ENCODE results near the gene POLR1G. TPM values are rescaled to one million over a fixed set of nuclear protein-coding genes. Genes with fewer than 3 reads are reported as not detected.
A peak's percentile ranks its signal among the peaks of the same experiment; 100 is the strongest.

The POLR1G gene
- total and polyA plus RNA-seq, 9 of the 15 experiments (the other 6 are each of a cell fraction or from before 2014, with no cell fraction given) = 3.0 to 50.1 (median 27.4) TPM

DNA sequence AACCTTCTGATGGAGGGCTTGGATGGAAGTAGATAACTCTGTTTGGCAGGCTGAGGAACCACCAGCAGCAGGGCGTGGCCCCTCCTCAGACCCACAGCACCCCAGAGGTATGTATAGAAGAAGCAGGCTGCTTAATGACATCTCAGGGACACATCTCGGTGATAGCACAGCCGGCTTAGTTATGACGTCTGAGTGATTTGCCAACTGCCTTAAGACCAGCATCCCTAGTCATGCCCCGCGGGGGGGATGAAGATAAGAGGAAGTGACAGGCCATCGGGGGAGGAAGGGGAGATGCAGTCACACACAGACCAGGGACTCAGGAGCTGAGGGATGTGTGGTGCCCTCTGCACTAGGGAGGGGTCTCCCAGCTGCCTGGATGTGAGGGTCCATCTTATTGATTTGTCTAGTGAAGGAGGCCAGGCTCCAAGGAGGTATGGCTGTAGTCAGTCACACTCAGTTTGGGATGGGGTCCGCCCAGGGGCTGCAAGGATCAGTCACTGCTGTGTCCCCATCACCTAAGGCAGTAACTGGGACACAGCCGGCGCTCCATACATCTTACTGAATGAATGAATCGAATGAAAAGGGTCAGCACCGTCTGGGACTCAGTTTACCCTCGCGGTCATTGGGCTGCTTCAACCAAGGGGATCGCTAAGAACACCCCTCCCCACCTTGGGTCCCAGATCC lies 36.5 kb downstream of the POLR1G start (continued):
- TF ChIP-seq, protein P1, sequence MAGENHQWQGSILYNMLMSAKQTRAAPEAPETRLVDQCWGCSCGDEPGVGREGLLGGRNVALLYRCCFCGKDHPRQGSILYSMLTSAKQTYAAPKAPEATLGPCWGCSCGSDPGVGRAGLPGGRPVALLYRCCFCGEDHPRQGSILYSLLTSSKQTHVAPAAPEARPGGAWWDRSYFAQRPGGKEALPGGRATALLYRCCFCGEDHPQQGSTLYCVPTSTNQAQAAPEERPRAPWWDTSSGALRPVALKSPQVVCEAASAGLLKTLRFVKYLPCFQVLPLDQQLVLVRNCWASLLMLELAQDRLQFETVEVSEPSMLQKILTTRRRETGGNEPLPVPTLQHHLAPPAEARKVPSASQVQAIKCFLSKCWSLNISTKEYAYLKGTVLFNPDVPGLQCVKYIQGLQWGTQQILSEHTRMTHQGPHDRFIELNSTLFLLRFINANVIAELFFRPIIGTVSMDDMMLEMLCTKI (IDR thresholded peaks at IDR 0.05; ENCODE audit: partially characterized antibody) = no peak
- no peak; the same call in 1 of the 2 replicates for TF ChIP-seq STAT6 (CRISPR knock-in tag; IDR thresholded peaks at IDR 0.05)
- TF ChIP-seq, protein P2, sequence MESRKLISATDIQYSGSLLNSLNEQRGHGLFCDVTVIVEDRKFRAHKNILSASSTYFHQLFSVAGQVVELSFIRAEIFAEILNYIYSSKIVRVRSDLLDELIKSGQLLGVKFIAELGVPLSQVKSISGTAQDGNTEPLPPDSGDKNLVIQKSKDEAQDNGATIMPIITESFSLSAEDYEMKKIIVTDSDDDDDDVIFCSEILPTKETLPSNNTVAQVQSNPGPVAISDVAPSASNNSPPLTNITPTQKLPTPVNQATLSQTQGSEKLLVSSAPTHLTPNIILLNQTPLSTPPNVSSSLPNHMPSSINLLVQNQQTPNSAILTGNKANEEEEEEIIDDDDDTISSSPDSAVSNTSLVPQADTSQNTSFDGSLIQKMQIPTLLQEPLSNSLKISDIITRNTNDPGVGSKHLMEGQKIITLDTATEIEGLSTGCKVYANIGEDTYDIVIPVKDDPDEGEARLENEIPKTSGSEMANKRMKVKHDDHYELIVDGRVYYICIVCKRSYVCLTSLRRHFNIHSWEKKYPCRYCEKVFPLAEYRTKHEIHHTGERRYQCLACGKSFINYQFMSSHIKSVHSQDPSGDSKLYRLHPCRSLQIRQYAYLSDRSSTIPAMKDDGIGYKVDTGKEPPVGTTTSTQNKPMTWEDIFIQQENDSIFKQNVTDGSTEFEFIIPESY (CRISPR knock-in tag; IDR thresholded peaks at IDR 0.05) = no peak; the same call in 1 of the 2 replicates
- TF ChIP-seq, protein P3, sequence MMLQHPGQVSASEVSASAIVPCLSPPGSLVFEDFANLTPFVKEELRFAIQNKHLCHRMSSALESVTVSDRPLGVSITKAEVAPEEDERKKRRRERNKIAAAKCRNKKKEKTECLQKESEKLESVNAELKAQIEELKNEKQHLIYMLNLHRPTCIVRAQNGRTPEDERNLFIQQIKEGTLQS (IDR thresholded peaks at IDR 0.05) = peak; percentile 48
- TF ChIP-seq, protein P3 (CRISPR knock-in tag; conservative IDR thresholded peaks at IDR 0.05) = no peak
- TF ChIP-seq, protein P4, sequence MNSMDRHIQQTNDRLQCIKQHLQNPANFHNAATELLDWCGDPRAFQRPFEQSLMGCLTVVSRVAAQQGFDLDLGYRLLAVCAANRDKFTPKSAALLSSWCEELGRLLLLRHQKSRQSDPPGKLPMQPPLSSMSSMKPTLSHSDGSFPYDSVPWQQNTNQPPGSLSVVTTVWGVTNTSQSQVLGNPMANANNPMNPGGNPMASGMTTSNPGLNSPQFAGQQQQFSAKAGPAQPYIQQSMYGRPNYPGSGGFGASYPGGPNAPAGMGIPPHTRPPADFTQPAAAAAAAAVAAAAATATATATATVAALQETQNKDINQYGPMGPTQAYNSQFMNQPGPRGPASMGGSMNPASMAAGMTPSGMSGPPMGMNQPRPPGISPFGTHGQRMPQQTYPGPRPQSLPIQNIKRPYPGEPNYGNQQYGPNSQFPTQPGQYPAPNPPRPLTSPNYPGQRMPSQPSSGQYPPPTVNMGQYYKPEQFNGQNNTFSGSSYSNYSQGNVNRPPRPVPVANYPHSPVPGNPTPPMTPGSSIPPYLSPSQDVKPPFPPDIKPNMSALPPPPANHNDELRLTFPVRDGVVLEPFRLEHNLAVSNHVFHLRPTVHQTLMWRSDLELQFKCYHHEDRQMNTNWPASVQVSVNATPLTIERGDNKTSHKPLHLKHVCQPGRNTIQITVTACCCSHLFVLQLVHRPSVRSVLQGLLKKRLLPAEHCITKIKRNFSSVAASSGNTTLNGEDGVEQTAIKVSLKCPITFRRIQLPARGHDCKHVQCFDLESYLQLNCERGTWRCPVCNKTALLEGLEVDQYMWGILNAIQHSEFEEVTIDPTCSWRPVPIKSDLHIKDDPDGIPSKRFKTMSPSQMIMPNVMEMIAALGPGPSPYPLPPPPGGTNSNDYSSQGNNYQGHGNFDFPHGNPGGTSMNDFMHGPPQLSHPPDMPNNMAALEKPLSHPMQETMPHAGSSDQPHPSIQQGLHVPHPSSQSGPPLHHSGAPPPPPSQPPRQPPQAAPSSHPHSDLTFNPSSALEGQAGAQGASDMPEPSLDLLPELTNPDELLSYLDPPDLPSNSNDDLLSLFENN (IDR thresholded peaks at IDR 0.05; ENCODE audit: low read depth in 2 of 2, low read length in 2 of 2) = peak in 1 of 2 experiments; percentile 72; a peak in 1 of 4 replicates
- TF ChIP-seq THAP12 (CRISPR knock-in tag; IDR thresholded peaks at IDR 0.05) = no peak
- no peak for TF ChIP-seq ZNF717 (CRISPR knock-in tag; IDR thresholded peaks at IDR 0.05)
- TF ChIP-seq RBM15 (IDR thresholded peaks at IDR 0.05; ENCODE audit: insufficient read depth, low read length) = no peak

Measured in K562 (cell line).